KG1 (cell line): ENCODE data around the gene NFAM1.

Experiments
- DNase-seq: peaks from one replicate; lab custom pipeline; 2025; lab: John Stamatoyannopoulos, UW

Gene NFAM1, protein sequence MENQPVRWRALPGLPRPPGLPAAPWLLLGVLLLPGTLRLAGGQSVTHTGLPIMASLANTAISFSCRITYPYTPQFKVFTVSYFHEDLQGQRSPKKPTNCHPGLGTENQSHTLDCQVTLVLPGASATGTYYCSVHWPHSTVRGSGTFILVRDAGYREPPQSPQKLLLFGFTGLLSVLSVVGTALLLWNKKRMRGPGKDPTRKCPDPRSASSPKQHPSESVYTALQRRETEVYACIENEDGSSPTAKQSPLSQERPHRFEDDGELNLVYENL

DNA sequence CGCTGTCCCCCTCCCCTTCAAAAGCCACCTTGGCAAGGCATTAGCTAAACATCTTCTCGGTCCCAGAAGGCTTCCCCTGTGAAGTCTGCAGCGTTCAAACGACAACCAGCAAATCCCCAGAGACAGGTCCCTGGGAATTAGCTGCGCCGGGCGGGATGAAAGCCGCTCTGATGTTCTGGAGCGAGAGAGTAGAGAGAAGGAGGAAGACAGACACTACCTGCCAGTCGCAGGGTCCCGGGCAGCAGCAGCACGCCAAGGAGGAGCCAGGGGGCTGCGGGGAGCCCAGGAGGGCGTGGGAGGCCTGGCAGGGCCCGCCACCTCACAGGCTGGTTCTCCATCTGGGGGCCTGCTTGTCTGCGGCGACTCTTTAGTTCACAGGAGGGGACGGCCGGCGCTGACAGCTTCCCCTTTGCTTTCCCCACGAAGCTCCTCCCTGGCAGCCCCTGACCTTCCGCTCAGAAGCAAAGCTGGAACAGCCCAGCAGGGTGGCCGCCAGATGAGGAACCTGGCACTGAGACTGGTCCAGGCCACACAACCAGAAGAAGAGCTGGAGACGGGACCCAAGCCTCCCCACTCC is at the start of gene NFAM1:
Gene NFAM1 (minus strand): TSS at position 384 of the 577 bp plus-strand sequence. CDS start 46 bp downstream, at position 338.
- no peak for DNase-seq

DNA sequence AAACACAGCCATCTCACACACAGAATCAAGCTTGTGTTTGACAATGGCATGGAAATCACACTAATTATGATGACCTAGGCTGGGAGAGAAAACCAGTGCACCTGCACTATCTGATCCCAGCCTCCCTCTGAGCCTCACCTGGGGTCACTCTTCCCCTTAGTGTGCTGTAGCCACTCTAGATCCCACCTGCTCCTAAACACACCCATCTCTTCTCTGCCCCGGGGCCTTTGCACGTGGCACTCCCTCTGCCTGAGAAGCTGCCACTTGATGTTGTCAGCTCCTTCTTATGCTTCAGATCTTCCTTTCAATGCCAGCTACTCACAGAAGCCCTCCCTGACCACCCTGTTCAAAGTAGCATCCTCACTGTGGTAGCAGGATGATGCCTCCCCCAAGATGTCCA is 42.9 kb upstream of the NFAM1 start:
- no peak for DNase-seq

DNA sequence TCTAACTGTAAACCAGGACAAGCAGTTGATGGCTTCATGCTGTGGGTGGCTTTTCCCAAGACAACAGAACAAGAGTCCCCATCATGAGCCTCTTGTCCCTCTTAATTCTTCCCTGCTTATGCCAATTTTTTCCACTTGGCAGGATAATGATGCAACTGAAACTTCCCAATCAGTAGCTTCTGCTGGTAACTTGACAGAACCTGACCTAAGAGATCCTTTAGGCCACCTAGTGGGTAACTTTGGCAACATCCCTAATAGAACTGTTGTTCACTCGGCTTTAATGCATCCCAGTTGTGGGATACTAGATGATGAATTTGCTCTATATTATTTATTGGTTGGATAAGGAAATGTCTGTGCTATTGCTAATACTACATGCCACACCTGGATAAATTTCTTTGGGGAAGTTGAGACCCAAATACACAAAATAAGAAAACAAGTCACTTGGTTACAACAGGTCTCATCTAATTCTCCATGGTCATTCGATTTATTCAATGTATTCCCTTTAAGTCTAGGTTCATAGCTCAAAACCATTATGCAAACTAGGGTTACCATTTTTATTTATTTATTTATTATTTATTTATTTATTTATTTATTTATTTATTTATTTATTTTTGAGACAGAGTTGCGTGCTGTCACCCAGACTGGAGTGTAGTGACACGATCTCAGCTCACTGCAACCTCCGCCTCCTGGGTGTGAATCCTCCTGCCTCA is 41.4 kb upstream of the NFAM1 start:
- peak; percentile 23 for DNase-seq

DNA sequence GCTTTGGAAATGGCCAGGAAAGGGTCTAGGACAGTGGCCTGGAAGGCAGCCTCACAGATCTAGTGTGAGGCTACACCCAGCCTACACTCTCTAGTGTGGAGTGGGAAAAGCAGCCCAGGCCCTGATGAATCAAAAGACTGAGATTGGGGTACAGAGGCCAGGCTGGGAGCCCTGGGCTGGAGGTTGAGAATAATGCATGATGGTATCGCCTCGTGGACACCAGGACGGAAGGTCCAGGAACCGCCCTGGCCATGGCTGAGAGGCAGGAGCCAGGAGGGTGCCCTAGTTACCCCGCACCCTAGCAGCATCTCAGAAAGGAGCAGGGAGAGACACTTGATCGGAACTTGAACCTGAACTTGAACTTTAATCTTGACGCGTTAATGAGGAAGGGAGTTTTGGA is 40.5 kb upstream of the NFAM1 start:
- no peak for DNase-seq

DNA sequence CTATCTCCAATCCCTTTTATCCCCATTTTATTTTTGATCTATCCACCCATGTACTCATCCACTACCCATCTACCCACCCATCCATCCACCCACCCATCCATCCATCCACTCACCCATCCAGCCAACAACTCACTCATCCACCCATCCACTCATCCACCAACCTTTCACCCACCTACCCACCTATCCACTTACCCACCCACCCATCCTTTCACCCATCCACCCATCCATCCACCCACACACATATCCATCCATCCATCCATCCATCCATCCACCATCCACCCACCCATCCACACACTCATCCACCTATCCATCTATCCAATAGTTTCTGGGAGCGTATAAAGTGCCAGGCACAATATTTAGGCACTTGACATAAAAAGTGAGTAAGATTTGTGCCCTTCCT is 39.2 kb upstream of the NFAM1 start:
- DNase-seq, result no peak

DNA sequence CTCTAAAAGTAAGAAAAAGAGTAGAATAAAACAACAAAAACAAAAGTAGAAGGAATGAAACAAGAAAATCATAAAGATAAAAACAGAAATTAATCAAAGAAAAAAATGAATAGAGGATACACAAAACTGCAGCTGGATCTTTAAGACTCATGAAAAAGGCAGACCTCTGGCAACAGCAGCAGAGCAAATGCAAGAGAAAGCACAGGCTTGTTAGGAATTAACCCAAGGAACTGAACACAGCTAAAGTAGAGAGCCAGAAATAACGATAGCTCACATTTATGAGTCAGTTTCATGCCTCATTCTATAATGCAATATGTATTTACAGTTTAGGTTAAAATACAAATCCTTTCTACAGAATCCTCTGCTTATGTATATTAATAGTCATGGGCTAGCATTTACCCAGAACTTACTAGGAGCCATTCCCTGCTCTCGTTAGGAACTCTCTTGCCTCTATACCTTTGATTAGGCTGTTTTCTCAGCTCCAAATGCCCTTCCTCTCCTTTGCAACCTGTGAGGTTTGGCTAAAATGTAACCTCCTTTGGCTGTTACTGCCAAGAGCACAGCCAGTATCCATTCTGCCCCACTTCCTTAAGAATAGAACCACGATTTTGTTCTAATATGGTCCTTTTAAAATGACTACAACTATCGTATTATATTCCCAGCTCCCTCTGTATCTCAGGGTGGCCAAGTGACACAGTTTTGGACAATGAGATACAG is 38.3 kb upstream of the NFAM1 start:
- DNase-seq, result no peak

DNA sequence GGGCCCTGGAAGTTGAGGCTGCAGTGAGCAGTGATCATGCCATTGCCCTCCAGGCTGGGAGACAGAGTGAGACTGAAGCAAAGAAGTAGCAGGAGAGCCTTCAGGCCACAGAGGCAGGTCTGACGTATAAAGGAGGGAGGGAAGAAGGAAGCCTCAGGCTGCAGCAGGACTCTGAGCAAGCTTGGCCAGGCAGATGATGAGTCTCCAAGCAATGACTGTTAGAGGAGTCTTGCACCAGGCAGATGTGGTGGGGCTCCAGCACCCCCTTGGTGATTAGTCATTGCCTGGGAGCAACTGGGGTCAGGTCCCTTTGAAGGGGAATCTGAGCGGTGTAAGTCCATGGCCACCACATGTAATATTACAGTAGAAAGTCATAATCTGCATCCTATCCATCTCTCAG is 36.6 kb upstream of the NFAM1 start:
- no peak for DNase-seq

DNA sequence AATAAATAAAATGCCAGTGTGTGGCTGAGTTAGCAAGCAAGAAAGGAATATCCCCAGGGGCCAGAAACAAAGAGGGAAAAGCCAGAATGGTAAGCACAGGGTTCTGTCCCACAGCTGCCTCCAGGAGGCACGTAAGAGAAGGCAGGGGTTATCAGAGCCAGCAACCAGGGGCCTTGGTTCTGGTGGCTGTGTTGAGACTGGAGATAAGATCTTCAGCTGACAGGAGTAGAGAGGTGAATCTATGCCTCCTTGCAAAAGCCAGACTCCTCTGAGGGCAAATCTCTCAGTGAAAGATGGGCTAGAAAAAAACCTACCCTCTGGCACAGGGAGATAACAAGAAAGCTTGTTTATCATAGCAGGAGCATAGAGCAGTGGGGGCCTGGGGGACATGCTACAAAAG is 29.8 kb upstream of the NFAM1 start:
- DNase-seq, result no peak

DNA sequence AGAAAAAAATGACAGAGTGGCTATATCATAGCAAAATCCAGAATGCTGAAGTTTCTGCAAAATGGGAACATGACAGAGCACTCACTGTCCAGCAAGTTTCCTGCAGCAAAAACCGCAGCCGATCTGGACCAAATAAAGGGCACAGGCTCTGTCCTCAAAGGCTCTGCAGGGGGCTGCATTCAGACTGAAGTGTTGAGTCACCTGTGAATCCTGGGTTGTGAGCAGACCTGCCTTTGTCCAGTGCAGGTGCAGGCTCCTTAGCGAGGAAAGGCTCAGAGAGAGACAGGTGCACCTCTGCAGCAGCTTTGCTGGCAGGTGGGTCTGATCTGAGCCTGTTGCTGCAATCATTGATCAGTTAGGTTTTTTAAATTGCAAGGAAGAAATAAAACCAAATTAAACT is 29.3 kb upstream of the NFAM1 start:
- no peak for DNase-seq

DNA sequence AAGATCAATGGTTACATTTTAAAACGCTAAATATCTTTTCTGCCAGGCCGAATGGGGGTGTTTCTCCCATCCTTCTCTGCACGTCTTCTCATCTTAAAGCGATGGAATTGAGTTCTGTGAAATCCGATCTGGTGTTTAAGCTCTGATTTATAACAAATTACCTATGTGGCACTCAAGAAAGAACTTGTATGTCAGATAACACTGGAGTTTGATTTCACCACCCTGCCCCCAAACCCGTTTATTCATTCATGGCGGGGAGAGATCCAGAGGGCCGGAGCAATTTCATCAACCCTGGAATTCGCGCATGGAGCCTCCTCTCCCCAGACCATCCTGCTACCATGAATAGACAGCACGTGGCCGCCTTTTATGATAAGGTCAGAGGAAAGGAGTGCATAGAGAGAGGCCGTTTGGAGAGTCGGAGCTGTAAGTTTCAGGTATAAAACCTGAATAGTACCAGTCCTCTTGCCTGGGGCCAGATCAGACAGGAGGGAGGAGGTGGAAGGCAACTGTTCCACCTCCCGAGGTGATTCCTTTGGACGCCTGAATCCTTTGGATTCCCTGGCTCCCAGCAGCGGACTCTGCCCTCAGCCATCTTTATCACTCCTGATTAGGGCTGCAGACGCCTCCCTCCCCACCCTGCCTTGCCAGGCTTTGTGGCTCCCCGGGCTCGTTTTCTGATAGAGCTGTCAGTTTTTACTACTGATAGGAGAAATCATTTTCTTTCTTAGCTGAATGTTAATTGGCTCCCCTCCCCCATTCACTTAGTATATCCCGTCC is 27.3 kb upstream of the NFAM1 start:
- no peak for DNase-seq

DNA sequence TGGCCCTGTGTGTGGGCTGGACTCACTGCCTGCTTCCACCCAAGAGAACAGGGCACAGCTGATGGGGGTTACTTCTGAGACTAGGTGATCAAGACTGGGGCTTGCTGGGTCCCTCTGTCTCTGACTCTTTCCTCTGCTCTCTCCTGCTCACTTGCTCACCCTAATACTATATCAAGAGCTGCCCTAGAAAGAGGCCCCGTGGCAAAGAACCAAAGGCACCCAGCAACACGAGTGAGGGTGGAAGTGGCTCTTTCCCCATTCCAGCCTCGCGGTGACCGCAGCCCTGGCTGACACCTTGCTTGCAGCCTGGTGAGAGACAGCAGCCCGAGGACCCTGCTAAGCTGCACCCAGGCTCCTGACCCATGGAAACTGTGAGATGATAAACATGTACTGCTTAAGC is 20.7 kb upstream of the NFAM1 start:
- no peak for DNase-seq

DNA sequence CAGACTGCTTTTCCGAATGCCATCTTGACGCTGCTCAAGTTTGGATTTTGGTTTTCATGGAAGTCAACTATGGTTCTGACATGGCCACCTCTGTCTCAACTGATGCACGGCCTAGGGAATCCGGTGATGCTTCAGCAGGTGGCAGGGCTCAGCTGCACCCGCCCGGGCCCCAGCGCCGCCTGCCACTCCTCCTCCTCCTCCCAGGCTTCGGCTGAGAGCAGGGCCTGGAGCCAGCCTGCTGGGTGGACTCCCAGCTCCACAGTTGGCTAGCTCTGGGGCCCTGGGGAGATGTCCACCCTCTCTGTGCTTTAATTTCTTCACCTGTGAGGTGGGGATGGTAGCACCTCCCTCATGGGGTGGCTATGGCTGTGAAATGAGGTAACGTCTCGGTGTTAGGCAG is 20.3 kb upstream of the NFAM1 start:
- DNase-seq, result no peak

DNA sequence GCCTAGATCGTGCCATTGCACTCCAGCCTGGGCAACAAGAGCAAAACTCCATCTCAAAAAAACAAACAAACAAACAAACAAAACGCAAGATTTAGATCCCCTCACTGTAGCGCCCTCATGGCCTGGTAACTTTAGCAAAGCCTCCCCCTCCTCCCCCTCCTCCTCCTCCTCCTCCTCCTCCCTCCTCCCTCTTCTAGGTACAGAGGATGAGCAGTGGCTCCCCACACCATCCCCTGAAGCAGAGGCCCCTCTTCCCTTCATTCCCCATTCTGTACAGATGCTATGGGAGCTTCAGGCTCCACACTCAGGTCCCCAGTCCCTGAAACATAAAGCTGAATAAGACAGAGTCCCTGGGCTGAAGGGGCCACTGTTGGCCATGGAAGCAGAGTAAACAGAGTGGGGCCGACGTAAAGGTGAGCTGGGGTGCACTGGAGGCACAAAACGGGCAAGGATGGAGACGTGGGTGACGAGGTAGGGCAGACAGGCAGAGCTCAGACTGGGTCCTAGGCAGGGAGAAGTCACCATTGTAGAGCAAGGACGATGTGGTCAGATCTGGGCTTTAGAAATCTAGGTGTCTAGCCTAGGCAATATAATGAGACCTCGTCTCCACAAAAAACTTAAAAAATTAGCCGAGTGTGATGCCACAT is 19.4 kb upstream of the NFAM1 start:
- no peak for DNase-seq

DNA sequence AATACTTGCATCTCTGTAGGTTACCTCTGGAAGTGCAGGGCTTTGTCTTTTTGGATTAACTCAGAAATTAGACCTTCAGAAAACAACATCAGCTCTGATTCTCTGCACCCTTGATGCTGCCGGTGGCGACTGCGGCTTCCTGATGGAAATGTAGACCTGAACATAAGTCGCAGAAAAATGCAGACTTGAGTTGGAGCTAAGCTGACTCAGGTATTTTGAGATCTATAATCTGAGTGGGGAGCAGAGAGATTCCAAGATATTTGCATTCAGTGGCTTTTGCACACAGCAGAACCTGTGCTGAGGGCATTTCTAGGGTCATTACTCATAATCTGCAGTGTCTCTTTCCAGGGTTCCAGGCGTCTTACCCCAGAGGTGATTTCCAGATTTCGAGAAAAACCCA is 18.7 kb upstream of the NFAM1 start:
- no peak for DNase-seq

DNA sequence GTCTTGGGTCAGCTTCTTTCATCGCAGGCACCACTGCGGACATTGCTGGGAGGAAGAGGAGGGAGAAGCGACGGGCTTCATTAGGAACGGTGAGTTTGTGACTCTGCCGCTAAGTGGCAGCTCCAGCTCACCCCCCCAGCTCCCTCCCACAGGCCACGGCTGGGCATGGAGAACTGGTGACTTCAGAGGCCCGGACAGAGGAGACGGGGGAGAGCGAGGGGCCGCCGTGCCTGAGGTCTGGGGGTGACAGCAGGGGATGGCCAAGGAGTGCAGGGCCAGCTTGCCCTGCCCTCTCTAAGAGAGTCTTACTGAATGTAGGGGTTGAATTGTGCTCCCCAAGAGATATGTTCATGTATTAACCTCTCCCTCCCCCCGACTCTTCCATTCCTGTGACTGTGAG is 13.9 kb upstream of the NFAM1 start:
- no peak for DNase-seq

DNA sequence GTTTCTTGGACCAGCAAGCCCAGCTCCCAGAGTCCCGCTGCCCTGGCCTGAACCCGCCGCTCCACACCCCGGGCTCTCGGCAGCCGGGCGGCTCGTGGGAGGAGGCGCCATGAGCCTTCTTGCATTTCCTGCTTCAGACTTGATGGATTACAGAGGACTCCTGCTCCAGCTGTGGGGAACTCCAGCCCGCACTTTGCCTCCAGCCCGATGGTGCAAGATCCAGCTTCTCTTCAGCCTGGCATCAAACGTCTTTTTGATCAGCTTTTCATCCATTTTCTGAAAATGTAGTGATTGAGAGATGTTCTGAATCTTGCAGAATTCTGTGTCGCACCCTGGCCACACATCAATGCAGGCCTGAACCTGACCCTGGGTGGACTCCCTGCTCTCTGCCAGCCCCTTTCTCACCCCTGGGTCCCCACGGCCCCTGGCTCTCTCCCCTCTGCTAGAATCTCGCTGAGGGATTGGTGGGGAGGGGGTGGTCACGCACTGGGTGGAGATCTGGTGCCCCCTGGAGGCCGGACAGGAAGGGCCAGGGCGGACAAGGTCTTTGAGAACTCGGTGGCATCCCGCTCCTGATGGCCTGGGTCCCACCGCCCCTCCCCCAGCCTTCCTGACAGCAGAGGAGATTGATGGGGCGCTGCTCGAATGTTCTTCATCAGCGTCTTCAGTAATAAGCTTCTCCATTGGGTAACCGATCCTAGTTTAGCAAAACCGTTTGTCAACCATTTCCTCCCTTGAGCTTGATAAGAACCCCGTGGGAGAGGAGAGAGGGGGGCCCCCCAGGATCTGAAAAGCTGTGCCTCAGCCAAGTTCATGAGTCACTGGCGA is 12.1 kb upstream of the NFAM1 start:
- no peak for DNase-seq

DNA sequence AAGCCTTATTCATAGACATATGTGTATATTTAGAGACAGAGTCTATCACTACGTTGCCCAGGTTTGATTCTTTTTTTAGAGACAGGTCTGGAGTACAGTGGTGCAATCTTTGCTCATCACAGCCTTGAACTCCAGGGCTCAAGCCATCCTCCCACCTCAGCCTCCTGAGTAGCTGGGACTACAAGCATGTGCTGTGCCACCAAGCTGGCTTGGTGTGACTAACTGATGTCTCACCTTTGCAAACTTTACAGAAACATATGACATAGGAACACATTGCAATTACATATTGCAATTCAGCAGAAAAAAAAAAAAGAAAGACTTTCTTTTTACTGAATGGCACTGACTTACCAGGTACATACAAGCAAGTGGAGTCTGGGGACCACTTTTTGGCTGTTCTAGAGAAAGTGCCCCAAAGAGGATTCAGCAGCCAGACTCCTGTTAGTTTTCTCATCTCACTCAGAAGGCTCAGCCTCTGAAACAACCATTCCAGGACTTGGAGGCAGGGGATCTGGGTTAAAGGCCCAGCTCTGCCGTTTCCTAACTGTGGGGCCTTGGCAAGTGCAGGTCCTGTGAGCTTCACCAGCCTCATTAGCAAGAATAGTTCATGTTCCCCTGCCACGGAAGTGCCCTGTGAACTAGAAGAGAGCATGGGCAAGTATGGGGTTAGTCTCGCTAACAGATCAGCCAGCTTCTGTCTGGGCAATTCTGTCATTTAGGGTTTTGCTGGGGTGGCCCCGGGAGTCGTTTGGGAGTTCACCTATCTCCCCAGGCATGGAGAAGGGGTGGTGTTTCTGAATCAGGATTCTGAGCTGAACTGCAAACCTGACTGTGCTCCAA is 11.3 kb upstream of the NFAM1 start:
- no peak for DNase-seq

DNA sequence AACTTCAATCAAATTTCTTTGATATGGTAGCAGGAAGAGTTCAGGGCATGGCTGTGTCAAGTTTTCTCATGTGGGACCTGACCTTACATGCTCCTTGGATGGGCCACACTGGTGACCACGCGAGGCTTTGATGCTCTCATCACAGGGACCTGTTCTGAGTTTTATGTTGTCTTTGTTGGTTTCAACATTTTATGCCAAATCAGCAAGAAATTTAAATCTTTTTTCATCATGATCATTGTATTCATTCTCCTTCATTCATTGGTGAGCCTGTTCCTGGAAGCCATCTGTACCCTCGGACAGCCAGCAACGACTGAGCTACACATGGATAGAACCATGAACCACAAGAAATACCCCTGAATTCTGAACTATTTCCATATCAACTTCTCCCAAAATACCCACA is 10.5 kb upstream of the NFAM1 start:
- no peak for DNase-seq

DNA sequence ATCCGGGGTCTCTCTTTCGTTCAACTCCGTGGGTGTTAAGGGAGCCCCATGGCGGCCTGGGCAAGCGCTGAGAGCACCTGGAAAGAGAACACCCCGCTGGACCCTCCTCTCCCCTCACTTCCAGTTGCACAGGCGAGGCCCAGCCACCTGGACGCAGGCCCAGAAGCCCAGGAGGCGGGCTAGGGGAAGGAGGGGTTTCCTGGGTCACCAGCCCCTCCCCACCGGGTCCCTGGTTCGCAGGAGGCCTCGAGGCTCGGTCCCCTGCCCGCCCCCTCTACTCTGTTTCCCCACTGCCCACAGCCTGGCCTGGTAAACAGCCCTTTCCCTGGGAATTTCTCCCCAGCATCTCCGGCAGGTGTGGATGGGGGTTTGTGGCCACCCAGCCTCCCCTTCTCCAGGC is 8.5 kb upstream of the NFAM1 start:
- no peak for DNase-seq
